K562 (cell line): ENCODE data around the gene NCL. TPM values are rescaled to one million over a fixed set of nuclear protein-coding genes. Genes with fewer than 3 reads are reported as not detected.

Experiments
- BHLHE40 ChIP-seq: IDR thresholded peaks from 2 replicates; pipeline ENCODE4 v1.6.1; 2011; ENCODE audit warnings: low read length, improper control_type of control experiment
- BRD4 ChIP-seq: fragments of 200-600 bp; sonication (generic); IDR thresholded peaks from 2 replicates; pipeline ENCODE4 v1.6.1; 2017; ENCODE audit warnings: inconsistent platforms
- BRF1 ChIP-seq: IDR thresholded peaks from 3 replicates; pipeline ENCODE4 v1.6.1; 2011; ENCODE audit warnings: borderline replicate concordance, mild to moderate bottlenecking; ENCODE audit not compliant: insufficient read length; ENCODE audit errors: extremely low read depth
- CXXC5 ChIP-seq: fragments of 250-450 bp; sonication (Bioruptor Pico); IDR thresholded peaks from 2 replicates; pipeline ENCODE4 v1.8.0; 2022; ENCODE audit warnings: inconsistent platforms, mild to moderate bottlenecking, moderate library complexity
- ELF4 ChIP-seq: fragments of 450-650 bp; formaldehyde crosslinking; IDR thresholded peaks from 2 replicates; pipeline ENCODE4 v1.4.0; 2022; ENCODE audit warnings: missing genetic modification characterization
- EWSR1 ChIP-seq: fragments of 450-650 bp; IDR thresholded peaks from 2 replicates; pipeline ENCODE4 v1.6.1; 2018; ENCODE audit warnings: borderline replicate concordance, mild to moderate bottlenecking, low read depth, moderate library complexity; ENCODE audit not compliant: partially characterized antibody
- PML ChIP-seq: IDR thresholded peaks from 2 replicates; pipeline ENCODE4 v1.6.1; 2012; ENCODE audit warnings: low read length, inconsistent platforms
- POLR2G ChIP-seq: fragments of 200-400 bp; formaldehyde crosslinking; IDR thresholded peaks from 2 replicates; pipeline ENCODE4 v1.6.1; 2017; ENCODE audit warnings: low read depth, mild to moderate bottlenecking, antibody characterized with exemption, low read length, moderate library complexity
- POLR2H ChIP-seq: IDR thresholded peaks from 2 replicates; pipeline ENCODE4 v1.6.1; 2016; ENCODE audit warnings: missing genetic modification characterization, low read depth, mild to moderate bottlenecking, control low read depth, missing compliant biosample characterization, moderate library complexity
- RBFOX2 ChIP-seq: fragments of 200-400 bp; formaldehyde crosslinking; IDR thresholded peaks from 2 replicates; pipeline ENCODE4 v1.6.1; 2017; ENCODE audit warnings: low read depth, mild to moderate bottlenecking, low read length, moderate library complexity
- RBM22 ChIP-seq: fragments of 200-400 bp; formaldehyde crosslinking; IDR thresholded peaks from 2 replicates; pipeline ENCODE4 v1.6.1; 2018; ENCODE audit warnings: low read length, low read depth; ENCODE audit not compliant: poor library complexity, severe bottlenecking
- SMAD2 ChIP-seq: fragments of 150-350 bp; IDR thresholded peaks from 2 replicates; pipeline ENCODE4 v1.6.1; 2014; ENCODE audit warnings: low read depth, mild to moderate bottlenecking, low read length
- SREBF1 ChIP-seq: fragments of 150-350 bp; IDR thresholded peaks from 2 replicates; pipeline ENCODE4 v1.6.1; 2014; ENCODE audit warnings: antibody characterized with exemption, low read depth, low read length, borderline replicate concordance
- TBP ChIP-seq: optimal IDR thresholded peaks from 2 replicates; pipeline ENCODE3; 2011; ENCODE audit warnings: low read depth, low read length, improper control_type of control experiment
- ZEB2 ChIP-seq: fragments of 450-650 bp; IDR thresholded peaks from 2 replicates; pipeline ENCODE4 v1.6.1; 2016
- ZNF124 ChIP-seq: sonication (generic); formaldehyde crosslinking; IDR thresholded peaks from 2 replicates; pipeline ENCODE4 v1.8.1; 2022; ENCODE audit warnings: missing genetic modification reagents
- ZNF431 ChIP-seq: sonication (generic); formaldehyde crosslinking; IDR thresholded peaks from 2 replicates; pipeline ENCODE4 v1.8.0; 2022; ENCODE audit warnings: mild to moderate bottlenecking, missing genetic modification reagents
- ZNF589 ChIP-seq: fragments of 200-800 bp; sonication (Bioruptor generic); IDR thresholded peaks from 2 replicates; pipeline ENCODE4 v1.6.1; 2016; ENCODE audit warnings: low read depth, missing genetic modification characterization, missing compliant biosample characterization
- ZNF696 ChIP-seq: fragments of 250-450 bp; sonication (Bioruptor Pico); conservative IDR thresholded peaks from 2 replicates; pipeline ENCODE4 v1.4.0; 2020; ENCODE audit warnings: mild to moderate bottlenecking, moderate library complexity
- polyA plus RNA-seq, 8 experiments: library from polyadenylated mRNA; depleted of rRNA in 4 of 8; stranded (reverse) in 5 of 8; unstranded in 3 of 8; fragments of >200 nt; fragmentation: Nextera tagmentation in 2 of 8; fragmentation: Illumina TruSeq in 1 of 8; extraction: Ambion mirVana in 2 of 8; extraction: Trizol in 1 of 8; gene quantifications; 2 replicates each; pipeline versions ENCODE4 v1.2.1 to v1.2.3, GENCODE V29; 2011 to 2014; ENCODE audit warnings: inconsistent platforms in 1 of 8, missing spikeins in 1 of 8
- total RNA-seq, 7 experiments: library from RNA; depleted of rRNA in 6 of 7; stranded (reverse); fragments of >200 nt in 6 of 7; fragmentation: Illumina TruSeq in 2 of 7; extraction: Trizol in 2 of 7; gene quantifications; 2 replicates each; pipeline versions ENCODE4 v1.2.1 to v1.2.3, GENCODE V29; 2011 to 2021; ENCODE audit warnings: low replicate concordance in 1 of 7
- TF ChIP-seq, protein P1 (sequence below): fragments of 250-450 bp; sonication (Bioruptor Pico); IDR thresholded peaks from 2 replicates; pipeline ENCODE4 v1.8.0; 2021; ENCODE audit warnings: borderline replicate concordance, mild to moderate bottlenecking, moderate library complexity; ENCODE audit not compliant: poor library complexity, severe bottlenecking
- TF ChIP-seq, protein P2 (sequence below): fragments of 450-650 bp; formaldehyde crosslinking; IDR thresholded peaks from 2 replicates; pipeline ENCODE4 v1.4.0; 2020; ENCODE audit warnings: mild to moderate bottlenecking, moderate library complexity
- TF ChIP-seq, protein P3 (sequence below): fragments of 250-450 bp; sonication (Bioruptor Pico); IDR thresholded peaks from 2 replicates; pipeline ENCODE4 v1.4.0; 2020; ENCODE audit warnings: mild to moderate bottlenecking, moderate library complexity, borderline replicate concordance
- TF ChIP-seq, protein P4 (sequence below): sonication (generic); formaldehyde crosslinking; IDR thresholded peaks from 2 replicates; pipeline ENCODE4 v1.8.0; 2022; ENCODE audit warnings: mild to moderate bottlenecking, missing genetic modification reagents

NCL gene
- total and polyA plus RNA-seq, 9 of the 15 experiments (the other 6 are each of a cell fraction or from before 2014, with no cell fraction given): 80.9 to 732 (median 361) TPM

DNA sequence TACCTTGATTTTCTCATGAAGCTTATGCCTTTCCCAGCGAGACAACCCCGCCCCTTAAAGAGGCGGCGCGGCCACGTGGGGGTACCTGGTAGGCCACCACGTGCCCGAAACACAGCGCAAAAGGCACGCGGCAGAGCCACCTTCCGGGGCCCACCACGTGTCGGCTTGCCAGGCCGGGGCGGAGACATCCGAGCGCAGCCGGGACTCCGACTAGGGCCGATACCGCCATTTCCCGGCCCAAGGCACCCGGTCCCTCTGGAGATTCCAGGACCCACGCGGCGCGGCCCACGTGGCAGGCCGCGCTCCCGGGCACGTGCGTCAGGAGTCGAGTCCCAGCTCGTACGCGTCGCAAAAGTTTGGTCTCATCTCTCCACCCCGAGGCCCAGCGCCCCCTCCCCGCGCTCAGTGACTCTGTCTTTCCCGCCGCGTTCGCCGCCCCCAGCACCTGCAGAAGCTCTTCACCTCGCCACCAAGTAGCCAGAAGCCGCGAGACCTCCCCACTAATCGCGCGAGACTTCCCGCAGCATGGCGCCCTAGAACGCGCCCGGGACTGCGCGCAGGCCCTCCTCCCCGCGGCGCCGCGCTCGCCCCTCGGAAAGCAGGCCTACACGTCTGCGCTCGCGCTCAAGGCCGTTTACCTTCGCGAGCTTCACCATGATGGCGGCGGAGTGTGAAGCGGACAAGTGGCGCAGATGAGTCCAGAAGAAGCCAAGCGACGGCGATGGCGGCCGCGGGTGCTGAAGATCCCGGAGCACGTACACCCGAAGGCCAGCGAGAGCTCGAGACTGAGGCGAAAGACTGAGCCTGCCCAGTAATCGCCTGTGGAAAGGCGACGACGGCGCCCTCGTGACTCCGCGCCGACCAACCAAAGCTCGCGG is at the start of gene NCL (continued):
- TF ChIP-seq, protein P1, sequence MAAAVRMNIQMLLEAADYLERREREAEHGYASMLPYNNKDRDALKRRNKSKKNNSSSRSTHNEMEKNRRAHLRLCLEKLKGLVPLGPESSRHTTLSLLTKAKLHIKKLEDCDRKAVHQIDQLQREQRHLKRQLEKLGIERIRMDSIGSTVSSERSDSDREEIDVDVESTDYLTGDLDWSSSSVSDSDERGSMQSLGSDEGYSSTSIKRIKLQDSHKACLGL: peak; percentile 89
- TF ChIP-seq EWSR1: no peak
- TF ChIP-seq RBM22: peak; percentile 96
- 0 out of 2 replicates have a peak, but pooled peaks have one; percentile 37 for TF ChIP-seq CXXC5 (CRISPR knock-in tag)
- TF ChIP-seq, protein P2, sequence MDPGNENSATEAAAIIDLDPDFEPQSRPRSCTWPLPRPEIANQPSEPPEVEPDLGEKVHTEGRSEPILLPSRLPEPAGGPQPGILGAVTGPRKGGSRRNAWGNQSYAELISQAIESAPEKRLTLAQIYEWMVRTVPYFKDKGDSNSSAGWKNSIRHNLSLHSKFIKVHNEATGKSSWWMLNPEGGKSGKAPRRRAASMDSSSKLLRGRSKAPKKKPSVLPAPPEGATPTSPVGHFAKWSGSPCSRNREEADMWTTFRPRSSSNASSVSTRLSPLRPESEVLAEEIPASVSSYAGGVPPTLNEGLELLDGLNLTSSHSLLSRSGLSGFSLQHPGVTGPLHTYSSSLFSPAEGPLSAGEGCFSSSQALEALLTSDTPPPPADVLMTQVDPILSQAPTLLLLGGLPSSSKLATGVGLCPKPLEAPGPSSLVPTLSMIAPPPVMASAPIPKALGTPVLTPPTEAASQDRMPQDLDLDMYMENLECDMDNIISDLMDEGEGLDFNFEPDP: no peak
- no peak; the same call in 1 of the 2 replicates for TF ChIP-seq ZEB2
- TF ChIP-seq ZNF589 (CRISPR knock-in tag): no peak
- TF ChIP-seq, protein P3, sequence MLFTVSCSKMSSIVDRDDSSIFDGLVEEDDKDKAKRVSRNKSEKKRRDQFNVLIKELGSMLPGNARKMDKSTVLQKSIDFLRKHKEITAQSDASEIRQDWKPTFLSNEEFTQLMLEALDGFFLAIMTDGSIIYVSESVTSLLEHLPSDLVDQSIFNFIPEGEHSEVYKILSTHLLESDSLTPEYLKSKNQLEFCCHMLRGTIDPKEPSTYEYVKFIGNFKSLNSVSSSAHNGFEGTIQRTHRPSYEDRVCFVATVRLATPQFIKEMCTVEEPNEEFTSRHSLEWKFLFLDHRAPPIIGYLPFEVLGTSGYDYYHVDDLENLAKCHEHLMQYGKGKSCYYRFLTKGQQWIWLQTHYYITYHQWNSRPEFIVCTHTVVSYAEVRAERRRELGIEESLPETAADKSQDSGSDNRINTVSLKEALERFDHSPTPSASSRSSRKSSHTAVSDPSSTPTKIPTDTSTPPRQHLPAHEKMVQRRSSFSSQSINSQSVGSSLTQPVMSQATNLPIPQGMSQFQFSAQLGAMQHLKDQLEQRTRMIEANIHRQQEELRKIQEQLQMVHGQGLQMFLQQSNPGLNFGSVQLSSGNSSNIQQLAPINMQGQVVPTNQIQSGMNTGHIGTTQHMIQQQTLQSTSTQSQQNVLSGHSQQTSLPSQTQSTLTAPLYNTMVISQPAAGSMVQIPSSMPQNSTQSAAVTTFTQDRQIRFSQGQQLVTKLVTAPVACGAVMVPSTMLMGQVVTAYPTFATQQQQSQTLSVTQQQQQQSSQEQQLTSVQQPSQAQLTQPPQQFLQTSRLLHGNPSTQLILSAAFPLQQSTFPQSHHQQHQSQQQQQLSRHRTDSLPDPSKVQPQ: no peak
- peak; percentile 97 for TF ChIP-seq POLR2H (tag)
- no peak for TF ChIP-seq SREBF1
- peak; percentile 91 for TF ChIP-seq ZNF431 (CRISPR knock-in tag)
- no peak for TF ChIP-seq BRF1
- 0 out of 2 replicates have a peak, but pooled peaks have one; percentile 20 for TF ChIP-seq ELF4 (CRISPR knock-in tag)
- TF ChIP-seq PML: peak; percentile 61
- TF ChIP-seq ZNF696: no peak
- peak; percentile 82; the same call in 1 of the 2 replicates for TF ChIP-seq ZNF124
- peak; percentile 60; the same call in 1 of the 2 replicates for TF ChIP-seq BRD4
- peak; percentile 69 for TF ChIP-seq BHLHE40
- TF ChIP-seq, protein P4, sequence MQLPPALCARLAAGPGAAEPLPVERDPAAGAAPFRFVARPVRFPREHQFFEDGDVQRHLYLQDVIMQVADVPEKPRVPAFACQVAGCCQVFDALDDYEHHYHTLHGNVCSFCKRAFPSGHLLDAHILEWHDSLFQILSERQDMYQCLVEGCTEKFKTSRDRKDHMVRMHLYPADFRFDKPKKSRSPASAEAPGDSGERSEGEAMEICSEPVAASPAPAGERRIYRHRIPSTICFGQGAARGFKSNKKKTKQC (CRISPR knock-in tag): peak; percentile 95
- TF ChIP-seq SMAD2: no peak
- peak; percentile 98 for TF ChIP-seq TBP
- peak; percentile 99 for TF ChIP-seq POLR2G
- peak; percentile 99 for TF ChIP-seq RBFOX2
